Stimulated activated CD8-positive, alpha-beta memory T cell treated with anti-CD3 and anti-CD28 coated beads, Interleukin-7, amount 100 ng/mL, for 48 hours (primary cell): ENCODE results near the gene KATNA1.

Experiments
- DNase-seq, 2 donors: peaks; one replicate each; pipeline ENCODE4 v3.0.0-alpha.2; 2020; ENCODE audit warnings: low read depth in 1 of 2; ENCODE audit errors: extremely low read depth in 1 of 2

Gene KATNA1

GRCh38 chr6:149545258-149545753, 103.2 kb downstream of the KATNA1 start:
- peak in 1 of 2 donors; percentile 37 for DNase-seq
